IPS-15b (cell line): ENCODE data around the gene BBOF1.

Experiments used
- H3K27me3 ChIP-seq: one replicate; pipeline ENCODE4 v1.6.1; 2013; ENCODE audit warnings: low read length; ENCODE audit not compliant: control insufficient read depth, insufficient read depth
- H3K36me3 ChIP-seq: one replicate; pipeline ENCODE4 v1.6.1; 2013; ENCODE audit warnings: low read length; ENCODE audit not compliant: control insufficient read depth, insufficient read depth
- H3K4me1 ChIP-seq: one replicate; pipeline ENCODE4 v1.6.1; 2013; ENCODE audit warnings: mild to moderate bottlenecking, low read length; ENCODE audit not compliant: control insufficient read depth, insufficient read depth
- H3K4me3 ChIP-seq: one replicate; pipeline ENCODE4 v1.5.1; 2013; ENCODE audit warnings: low read depth, low read length
- H3K9ac ChIP-seq: one replicate; pipeline ENCODE4 v1.6.1; 2013; ENCODE audit warnings: low read depth, mild to moderate bottlenecking, low read length
- H3K9me3 ChIP-seq: one replicate; pipeline ENCODE4 v1.6.1; 2013; ENCODE audit warnings: mild to moderate bottlenecking, low read length; ENCODE audit not compliant: control insufficient read depth, insufficient read depth

BBOF1 gene

DNA sequence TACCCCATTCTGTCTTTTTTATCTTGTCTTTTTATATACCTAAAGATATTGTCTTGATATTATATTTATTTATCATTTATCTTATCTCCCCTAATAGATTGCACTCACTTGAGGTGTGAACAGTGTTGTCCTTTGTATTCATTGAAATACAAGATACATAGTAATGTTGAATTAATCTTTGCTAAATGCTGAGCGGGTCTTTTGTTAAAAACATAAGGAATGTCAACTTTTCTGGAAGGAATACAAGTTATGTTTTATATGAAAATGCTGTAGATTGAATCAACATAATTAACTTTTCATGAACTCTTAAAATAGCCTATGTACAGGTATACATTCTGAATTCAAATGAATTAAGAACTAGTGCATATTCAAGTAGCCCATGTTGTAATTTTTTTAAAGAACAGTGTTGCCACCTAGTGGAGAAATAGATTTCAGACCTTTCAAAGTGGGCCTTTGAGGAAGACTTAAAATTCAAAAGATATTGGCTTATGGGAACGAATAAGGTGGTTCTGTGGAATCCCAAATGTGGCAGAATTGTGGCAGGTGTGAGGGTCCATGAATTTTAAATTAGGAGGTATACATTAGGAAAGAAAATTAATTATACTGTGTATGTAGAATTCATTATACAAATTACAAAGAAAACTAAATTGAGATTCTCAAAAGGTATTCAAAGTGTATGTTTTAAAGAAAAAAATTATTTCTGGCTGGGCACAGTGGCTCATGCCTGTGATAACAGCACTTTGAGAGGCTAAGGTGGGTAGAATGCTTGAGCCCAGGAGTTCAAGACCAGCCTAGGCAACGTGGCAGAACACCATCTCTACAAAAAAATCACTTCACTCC lies 19.1 kb downstream of the BBOF1 start:
- Histone ChIP-seq H3K9ac (no peak overlapping the region), H3K27me3 (no peaks in the 10 kb centered on the region), H3K4me3 (no peak overlapping the region), H3K9me3 (no peaks in the 10 kb centered on the region), H3K4me1 (no peaks in the 10 kb centered on the region), H3K36me3 (no peaks in the 10 kb centered on the region)

DNA sequence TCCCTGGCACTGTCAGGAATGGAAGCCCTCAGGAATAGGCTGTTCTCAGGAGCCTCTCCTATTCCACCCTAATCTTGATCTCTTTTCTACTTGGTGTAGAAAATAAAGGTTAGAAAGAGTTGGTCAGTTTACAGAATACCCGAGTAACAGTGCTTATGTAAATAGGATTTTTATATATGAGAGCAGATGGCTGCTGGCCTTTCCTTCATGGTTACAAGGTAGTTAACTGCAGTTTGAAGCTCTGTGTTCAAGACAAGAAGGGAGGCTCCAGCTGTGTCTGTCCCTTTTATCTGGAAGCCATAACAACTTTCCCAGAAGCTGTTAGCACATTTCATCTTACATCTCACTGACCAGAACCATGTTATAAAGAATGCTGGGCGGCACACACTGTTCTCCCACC lies 23.1 kb downstream of the BBOF1 start:
- Histone ChIP-seq H3K36me3 (no peaks in the 10 kb centered on the region), H3K9ac (no peak overlapping the region), H3K4me1 (no peaks in the 10 kb centered on the region), H3K27me3 (no peaks in the 10 kb centered on the region), H3K9me3 (no peaks in the 10 kb centered on the region), H3K4me3 (no peak overlapping the region)

DNA sequence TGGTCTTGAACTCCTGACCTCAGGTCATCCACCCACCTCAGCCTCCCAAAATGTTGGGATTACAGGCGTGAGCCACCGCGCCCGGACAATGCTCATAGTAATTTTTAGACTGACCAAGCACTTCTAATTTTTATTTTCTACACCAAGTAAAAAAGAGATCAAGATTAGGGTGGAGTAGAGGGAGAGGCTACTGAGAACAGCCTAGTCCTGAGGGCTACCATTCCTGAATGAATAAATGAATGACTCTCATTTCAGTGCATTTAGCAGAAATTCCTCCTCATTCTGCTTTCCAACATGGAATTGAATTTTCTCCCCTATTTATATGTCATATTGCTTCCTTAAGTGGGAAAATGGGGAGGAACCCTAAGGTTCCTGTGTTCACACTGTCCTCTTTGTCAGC lies 26.4 kb downstream of the BBOF1 start:
- H3K4me1 ChIP-seq: no peaks in the 10 kb centered on the region
- H3K9ac ChIP-seq: no peak overlapping the region
- no peak overlapping the region for H3K4me3 ChIP-seq
- H3K36me3 ChIP-seq: no peaks in the 10 kb centered on the region
- no peaks in the 10 kb centered on the region for H3K27me3 ChIP-seq
- no peaks in the 10 kb centered on the region for H3K9me3 ChIP-seq

DNA sequence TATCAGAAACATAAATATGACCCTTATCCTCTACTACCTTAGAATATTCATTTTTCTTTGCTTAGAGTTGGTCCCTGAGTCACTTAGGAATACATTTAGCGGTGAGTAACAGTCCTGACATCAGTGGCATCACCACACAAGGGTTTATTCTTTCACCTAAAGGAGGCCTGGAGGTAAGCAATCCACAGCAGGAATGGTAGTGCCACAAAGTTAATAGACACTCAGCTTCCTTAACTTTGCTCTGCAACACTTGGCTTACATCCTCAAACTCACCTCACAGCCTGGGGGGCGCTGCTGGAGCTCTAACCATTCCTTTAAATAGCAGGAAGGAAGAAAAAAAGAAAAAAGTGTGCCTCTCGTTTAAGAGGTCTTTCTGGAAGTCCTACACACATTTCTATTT lies 29.1 kb downstream of the BBOF1 start:
- no peaks in the 10 kb centered on the region for H3K27me3 ChIP-seq
- no peaks in the 10 kb centered on the region for H3K4me1 ChIP-seq

DNA sequence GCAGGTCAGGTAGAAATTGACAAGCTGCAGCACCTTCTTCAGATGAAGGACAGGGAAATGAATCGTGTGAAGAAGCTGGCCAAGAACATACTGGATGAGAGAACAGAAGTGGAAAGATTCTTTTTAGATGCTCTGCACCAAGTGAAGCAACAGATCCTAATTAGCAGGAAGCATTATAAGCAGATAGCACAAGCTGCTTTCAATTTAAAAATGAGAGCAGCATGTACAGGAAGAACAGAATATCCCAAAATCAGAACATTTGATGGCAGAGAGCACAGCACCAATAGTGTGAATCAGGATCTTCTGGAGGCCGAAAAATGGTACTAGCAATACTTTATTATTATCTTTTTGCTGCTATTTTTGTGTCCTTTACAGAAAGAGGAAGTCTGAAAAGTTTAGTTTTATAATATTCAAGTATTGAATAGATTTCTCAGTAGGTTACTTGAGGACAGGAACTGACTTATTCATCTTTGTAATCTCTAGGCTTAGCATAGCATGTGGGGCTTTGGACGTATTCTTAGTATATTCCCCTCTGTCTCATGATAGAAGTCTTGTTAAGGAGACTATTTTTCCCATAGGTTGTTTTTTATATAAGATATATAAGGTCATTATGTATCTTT lies 30.8 kb downstream of the BBOF1 start:
- no peaks in the 10 kb centered on the region for H3K4me1 ChIP-seq
- no peaks in the 10 kb centered on the region for H3K36me3 ChIP-seq
- H3K4me3 ChIP-seq: no peak overlapping the region
- H3K9ac ChIP-seq: no peak overlapping the region
- no peaks in the 10 kb centered on the region for H3K27me3 ChIP-seq
- no peaks in the 10 kb centered on the region for H3K9me3 ChIP-seq

More for the DNA sequence above, 29.1 kb downstream of the BBOF1 start:
- Histone ChIP-seq H3K9ac (no peak overlapping the region), H3K4me3 (no peak overlapping the region), H3K9me3 (no peaks in the 10 kb centered on the region), H3K36me3 (no peaks in the 10 kb centered on the region)

DNA sequence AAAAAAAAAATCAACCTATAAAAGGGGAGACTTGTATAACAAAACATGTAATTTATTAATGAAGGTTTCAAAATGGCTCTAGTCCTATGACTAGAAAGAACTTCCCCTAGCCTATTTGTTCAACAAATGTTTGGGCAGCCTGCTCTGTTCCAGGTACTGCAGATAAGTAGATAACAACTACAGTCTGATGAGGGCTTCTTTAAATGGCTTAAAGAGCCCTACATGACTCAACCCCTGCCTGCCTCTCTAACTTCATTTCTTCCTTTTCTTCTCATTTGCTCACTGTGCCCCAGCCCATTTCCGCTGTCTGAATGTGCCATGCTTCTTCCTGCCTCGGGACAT lies 43.6 kb downstream of the BBOF1 start:
- no peak overlapping the region for H3K9ac ChIP-seq
- no peak overlapping the region for H3K4me3 ChIP-seq
- H3K4me1 ChIP-seq: no peaks in the 10 kb centered on the region
- H3K36me3 ChIP-seq: peaks cover 9% of the 10 kb centered on the region
- H3K9me3 ChIP-seq: no peaks in the 10 kb centered on the region
- no peaks in the 10 kb centered on the region for H3K27me3 ChIP-seq

DNA sequence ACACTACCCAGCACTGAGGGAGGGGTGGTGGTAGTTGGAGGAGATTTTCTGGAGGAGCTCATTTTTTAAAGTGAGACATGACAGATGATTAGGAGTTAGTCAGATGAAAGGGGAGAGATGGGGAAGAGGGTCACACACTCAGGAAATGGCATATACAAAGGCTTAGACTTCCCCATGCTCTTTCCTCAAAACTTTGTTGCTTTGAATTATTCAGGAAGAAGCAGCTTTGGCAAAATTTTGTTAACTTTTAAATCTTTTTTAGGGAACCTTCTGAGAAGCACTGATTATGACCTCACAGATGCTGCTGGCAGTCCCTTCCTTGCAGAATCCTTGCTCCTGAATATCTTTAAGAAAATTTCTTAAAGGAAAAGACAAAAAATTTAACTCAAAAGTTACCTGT lies 45.3 kb downstream of the BBOF1 start:
- Histone ChIP-seq H3K9ac (no peak overlapping the region), H3K36me3 (peaks cover 9% of the 10 kb centered on the region), H3K4me3 (no peak overlapping the region), H3K9me3 (no peaks in the 10 kb centered on the region), H3K27me3 (no peaks in the 10 kb centered on the region), H3K4me1 (no peaks in the 10 kb centered on the region)

DNA sequence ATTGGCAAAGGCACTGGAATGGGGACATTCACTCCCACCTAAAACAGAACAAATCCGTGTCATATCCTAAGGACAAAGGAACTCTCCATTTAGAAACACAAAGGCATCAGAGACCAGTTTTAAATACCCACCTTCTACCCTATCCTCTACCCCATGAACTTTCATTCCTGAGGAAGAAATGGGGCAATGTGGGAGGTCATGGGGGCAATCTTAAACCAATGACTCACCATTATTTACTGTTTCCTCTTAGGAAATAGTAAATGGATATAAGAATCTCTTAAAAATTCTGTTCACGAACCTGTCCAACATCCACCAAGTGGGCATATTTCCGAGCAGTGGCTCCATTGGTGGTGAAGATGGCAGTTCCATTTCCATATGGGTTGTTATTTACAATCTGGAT lies 45.7 kb downstream of the BBOF1 start:
- Histone ChIP-seq H3K36me3 (peaks cover 9% of the 10 kb centered on the region), H3K4me1 (no peaks in the 10 kb centered on the region), H3K9ac (no peak overlapping the region), H3K9me3 (no peaks in the 10 kb centered on the region), H3K4me3 (no peak overlapping the region), H3K27me3 (no peaks in the 10 kb centered on the region)

DNA sequence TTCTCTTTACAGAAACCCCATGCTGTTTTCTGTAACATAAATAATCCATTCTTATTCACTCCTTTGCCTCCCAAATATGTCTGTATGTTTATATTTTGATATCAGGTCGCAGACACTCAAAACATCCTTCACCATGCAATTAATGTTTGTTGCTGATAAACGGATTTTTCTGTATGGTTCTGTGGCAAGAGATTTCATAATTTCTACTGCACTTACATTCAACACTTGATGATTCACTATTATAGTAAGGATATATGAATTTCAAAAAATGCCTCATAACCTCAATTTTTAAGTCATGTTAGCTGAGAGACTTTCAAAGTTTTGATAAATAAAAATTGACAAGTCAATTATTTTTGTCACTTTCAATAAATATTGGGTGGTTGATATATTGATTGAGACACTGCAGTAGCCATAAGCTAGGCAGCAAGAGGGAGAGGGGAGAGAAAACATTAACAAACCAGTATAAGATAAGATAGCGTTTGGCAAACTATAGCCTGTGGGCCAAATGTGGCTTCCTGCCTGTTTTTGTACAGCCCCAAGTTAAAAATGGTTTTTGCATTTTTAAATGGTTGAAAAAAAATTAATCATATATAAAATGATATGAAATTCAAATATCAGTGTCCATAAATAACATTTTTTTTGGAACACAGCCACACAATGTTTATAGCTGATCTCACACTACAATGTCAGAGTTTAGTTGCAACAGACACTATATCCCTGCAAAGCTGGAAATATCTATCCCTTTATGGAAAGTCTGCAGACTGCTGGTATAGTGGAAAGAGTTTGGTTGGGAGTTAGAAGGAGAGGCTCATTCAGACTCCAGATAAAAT lies 46.8 kb downstream of the BBOF1 start:
- Histone ChIP-seq H3K36me3 (peaks cover 9% of the 10 kb centered on the region), H3K27me3 (no peaks in the 10 kb centered on the region), H3K4me3 (no peak overlapping the region), H3K9ac (no peak overlapping the region), H3K9me3 (no peaks in the 10 kb centered on the region), H3K4me1 (no peaks in the 10 kb centered on the region)

DNA sequence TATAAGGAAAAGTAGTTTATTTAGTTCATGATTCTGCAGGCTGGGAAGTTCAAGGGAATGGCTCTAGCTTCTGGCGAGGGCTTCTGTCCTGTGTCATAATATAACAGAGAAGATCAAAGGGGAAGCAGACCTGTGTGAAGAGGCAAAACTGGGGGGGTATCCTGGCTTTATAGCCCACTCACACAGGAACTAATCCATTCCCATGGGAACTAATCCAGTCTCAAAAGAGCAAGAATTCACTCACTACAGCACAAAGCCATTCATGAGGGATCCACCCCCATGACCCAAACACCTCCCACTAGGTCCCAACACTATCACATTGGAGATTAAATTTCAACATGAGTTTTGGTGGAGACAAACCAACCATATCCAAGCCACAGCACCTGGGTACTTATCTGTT lies 58.3 kb downstream of the BBOF1 start:
- Histone ChIP-seq H3K4me1 (no peaks in the 10 kb centered on the region), H3K27me3 (no peaks in the 10 kb centered on the region)

DNA sequence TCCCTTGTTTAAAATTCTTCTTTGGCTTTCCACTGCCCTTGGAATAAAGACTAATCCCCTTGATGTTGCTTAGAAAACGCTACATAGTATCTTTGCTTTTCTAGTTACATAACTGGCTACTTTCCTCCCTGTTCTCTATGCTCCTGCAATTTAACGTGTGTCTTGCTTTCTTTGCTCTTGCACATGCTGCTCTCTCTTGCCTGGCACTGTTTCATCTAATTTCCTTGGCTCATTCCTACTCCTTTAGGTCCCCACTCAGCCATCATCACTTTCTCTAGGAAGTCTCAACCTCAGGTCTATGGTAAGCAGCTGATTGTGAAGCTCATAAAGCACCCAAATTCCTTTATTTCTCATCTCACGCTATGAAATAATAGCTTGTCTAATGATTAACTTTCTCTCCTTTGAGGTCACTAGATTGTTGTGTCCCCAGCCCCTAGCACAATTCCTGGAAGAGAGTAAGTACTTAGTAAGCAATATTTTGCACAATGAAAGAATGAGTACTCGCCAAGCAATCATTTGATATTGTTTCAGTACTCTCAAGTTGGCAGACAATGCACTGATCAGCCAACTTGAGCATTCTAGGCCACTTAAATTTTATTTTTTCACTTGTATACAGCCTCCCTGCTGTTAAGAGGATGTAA lies 61.8 kb downstream of the BBOF1 start:
- Histone ChIP-seq H3K4me3 (no peak overlapping the region), H3K27me3 (no peaks in the 10 kb centered on the region), H3K9ac (no peak overlapping the region), H3K36me3 (no peaks in the 10 kb centered on the region), H3K9me3 (no peaks in the 10 kb centered on the region), H3K4me1 (no peaks in the 10 kb centered on the region)

More for the DNA sequence above, 58.3 kb downstream of the BBOF1 start:
- Histone ChIP-seq H3K4me3 (no peak overlapping the region), H3K9me3 (no peaks in the 10 kb centered on the region), H3K9ac (no peak overlapping the region), H3K36me3 (no peaks in the 10 kb centered on the region)
